HG03280 (cell line): ENCODE data around the gene KAT14.
A peak's percentile ranks its signal among the peaks of the same experiment; 100 is the strongest.
"Not testable (repeated sequence)": the region's sequence is repeated elsewhere in the genome, so short reads cannot be mapped to it uniquely, and the experiment has no call there.

Experiments
- ATAC-seq: cut with Tn5 transposase; IDR thresholded peaks from one replicate; pipeline ENCODE4 v1.9.1; 2021; ENCODE audit warnings: mild to moderate bottlenecking, moderate library complexity; ENCODE audit not compliant: unreplicated experiment

KAT14 gene

GRCh38 chr20:18137412-18138265, at the start of gene KAT14, which contains the start of gene PET117:
KAT14 (plus strand) TSS chr20:18137863; CDS start chr20:18142661, 4,798 bp downstream.
PET117 (plus strand) TSS chr20:18137863; CDS start chr20:18137956, 93 bp downstream.
- ATAC-seq, result peak; percentile 87

GRCh38 chr20:18088298-18088697, 49.4 kb upstream of the KAT14 start:
- not testable (repeated sequence) for ATAC-seq

- not testable (repeated sequence) for ATAC-seq
Observed at GRCh38 chr20:18088841-18089240, 48.8 kb upstream of the KAT14 start.

GRCh38 chr20:18090044-18090443, 47.6 kb upstream of the KAT14 start:
- no peak for ATAC-seq

GRCh38 chr20:18090477-18090876, 47.2 kb upstream of the KAT14 start:
- ATAC-seq, result no peak

- no peak for ATAC-seq
Observed at GRCh38 chr20:18091623-18092022, 46.0 kb upstream of the KAT14 start.

GRCh38 chr20:18092890-18093289, 44.8 kb upstream of the KAT14 start:
- ATAC-seq, result no peak

GRCh38 chr20:18093388-18093787, 44.3 kb upstream of the KAT14 start:
- ATAC-seq, result no peak

- no peak for ATAC-seq
Observed at GRCh38 chr20:18094191-18094590, 43.5 kb upstream of the KAT14 start.

- ATAC-seq, result not testable (repeated sequence)
Observed at GRCh38 chr20:18100569-18100968, 37.1 kb upstream of the KAT14 start.

GRCh38 chr20:18101125-18101810, 36.4 kb upstream of the KAT14 start:
- no peak for ATAC-seq

- no peak for ATAC-seq
Observed at GRCh38 chr20:18103497-18103896, 34.2 kb upstream of the KAT14 start.

- ATAC-seq, result no peak
Observed at GRCh38 chr20:18108326-18108725, 29.3 kb upstream of the KAT14 start.

GRCh38 chr20:18128574-18128973, 9.1 kb upstream of the KAT14 start:
- ATAC-seq, result not testable (repeated sequence)

- no peak for ATAC-seq
Observed at GRCh38 chr20:18132663-18133062, 5.0 kb upstream of the KAT14 start.

GRCh38 chr20:18133962-18134361, 3.7 kb upstream of the KAT14 start:
- no peak for ATAC-seq

GRCh38 chr20:18138266-18138582, 561 bp downstream of the KAT14 start:
- ATAC-seq, result no peak

- no peak for ATAC-seq
Observed at GRCh38 chr20:18138639-18139583, 1.2 kb downstream of the KAT14 start.

GRCh38 chr20:18139832-18140231, 2.2 kb downstream of the KAT14 start:
- no peak for ATAC-seq

- ATAC-seq, result no peak
Observed at GRCh38 chr20:18144541-18145099, 7.0 kb downstream of the KAT14 start.

- no peak for ATAC-seq
Observed at GRCh38 chr20:18154342-18154741, 16.7 kb downstream of the KAT14 start.
